ENCODE results near the gene STK40. TPM values are rescaled to one million over a fixed set of nuclear protein-coding genes. Genes with fewer than 3 reads are reported as not detected.

Gene STK40
- total RNA-seq, 4 donors from 2014 or later = 25.7 to 39.3 (median 30.0) TPM

GRCh38 chr1:36415661-36416326 lies 30.1 kb upstream of the STK40 start:
- TF ChIP-seq POLR2A (IDR thresholded peaks at IDR 0.05) = no peak
- no peak for TF ChIP-seq CTCF (IDR thresholded peaks at IDR 0.05)
- no peak for DNase-seq (ENCODE audit: low spot score in 2 of 2)
- Histone ChIP-seq H3K4me3 (no peak overlapping the region), H3K9me3 (no peaks in the 10 kb centered on the region), H3K27me3 (no peaks in the 10 kb centered on the region), H3K4me1 (peaks cover 0 to 16% (median 2%) of the 10 kb centered on the region in 4 donors), H3K36me3 (peaks cover 0 to 21% (median 0%) of the 10 kb centered on the region in 3 donors), H3K27ac (no peak overlapping the region)
- 85 to 90% methylated on average over 15 of the region's 15 CpGs for whole genome bisulfite sequencing, 2 donors

- Histone ChIP-seq H3K36me3 (peaks cover 0 to 21% (median 0%) of the 10 kb centered on the region in 3 donors), H3K27me3 (no peaks in the 10 kb centered on the region), H3K9me3 (no peaks in the 10 kb centered on the region), H3K27ac (no peak overlapping the region), H3K4me3 (no peak overlapping the region), H3K4me1 (peaks cover 0 to 3% (median 0%) of the 10 kb centered on the region in 4 donors)
- no peak for DNase-seq (ENCODE audit: low spot score in 2 of 2)
- 73 to 78% methylated on average over 4 of the region's 4 CpGs for WGBS, 2 donors
- TF ChIP-seq EP300 (IDR thresholded peaks at IDR 0.05) (no peak), POLR2A (IDR thresholded peaks at IDR 0.05) (no peak), CTCF (IDR thresholded peaks at IDR 0.05) (no peak)
Measured at GRCh38 chr1:36414384-36414783, 28.7 kb upstream of the STK40 start.

GRCh38 chr1:36411674-36412648 lies 26.2 kb upstream of the STK40 start:
- WGBS, 2 donors = 61% methylated on average over 11 of the region's 11 CpGs
- Histone ChIP-seq H3K27ac (no peak overlapping the region), H3K27me3 (no peaks in the 10 kb centered on the region), H3K4me1 (no peaks in the 10 kb centered on the region), H3K4me3 (no peak overlapping the region), H3K36me3 (peaks cover 0 to 9% (median 0%) of the 10 kb centered on the region in 3 donors), H3K9me3 (no peaks in the 10 kb centered on the region)
- no peak for DNase-seq (ENCODE audit: low spot score in 2 of 2)
- no peak for TF ChIP-seq CTCF (IDR thresholded peaks at IDR 0.05)
- TF ChIP-seq EP300 (IDR thresholded peaks at IDR 0.05) = no peak

- H3K36me3 ChIP-seq = no peaks in the 10 kb centered on the region
- WGBS, 2 donors = 50 to 59% methylated on average over 2 of the region's 2 CpGs
- no peaks in the 10 kb centered on the region for H3K4me1 ChIP-seq
- no peak overlapping the region for H3K4me3 ChIP-seq
- TF ChIP-seq CTCF (IDR thresholded peaks at IDR 0.05) (no peak), POLR2A (IDR thresholded peaks at IDR 0.05) (no peak), EP300 (IDR thresholded peaks at IDR 0.05) (no peak)
- no peaks in the 10 kb centered on the region for H3K9me3 ChIP-seq
- no peak for DNase-seq (ENCODE audit: low spot score in 2 of 2)
- H3K27ac ChIP-seq = peak overlapping the region in 1 of 4 donors; percentile 46
- H3K27me3 ChIP-seq = no peaks in the 10 kb centered on the region
Measured at GRCh38 chr1:36408479-36408878, 22.8 kb upstream of the STK40 start.

- Histone ChIP-seq H3K9me3 (no peaks in the 10 kb centered on the region), H3K4me1 (no peaks in the 10 kb centered on the region), H3K27me3 (no peaks in the 10 kb centered on the region), H3K36me3 (no peaks in the 10 kb centered on the region), H3K27ac (no peak overlapping the region), H3K4me3 (no peak overlapping the region)
- no peak for TF ChIP-seq EP300 (IDR thresholded peaks at IDR 0.05)
- TF ChIP-seq CTCF (IDR thresholded peaks at IDR 0.05) = no peak
- TF ChIP-seq POLR2A (IDR thresholded peaks at IDR 0.05) = no peak
- 88 to 92% methylated on average over 1 of the region's 1 CpG for WGBS, 2 donors
- no peak for DNase-seq (ENCODE audit: low spot score in 2 of 2)
Measured at GRCh38 chr1:36406440-36406839, 20.7 kb upstream of the STK40 start.
